HG03039 (cell line): ENCODE data around the gene PDLIM7.

Source experiments
- ATAC-seq: cut with Tn5 transposase; IDR thresholded peaks from one replicate; pipeline ENCODE4 v1.9.1; 2021; ENCODE audit warnings: mild to moderate bottlenecking, moderate library complexity; ENCODE audit not compliant: unreplicated experiment

The PDLIM7 gene

DNA sequence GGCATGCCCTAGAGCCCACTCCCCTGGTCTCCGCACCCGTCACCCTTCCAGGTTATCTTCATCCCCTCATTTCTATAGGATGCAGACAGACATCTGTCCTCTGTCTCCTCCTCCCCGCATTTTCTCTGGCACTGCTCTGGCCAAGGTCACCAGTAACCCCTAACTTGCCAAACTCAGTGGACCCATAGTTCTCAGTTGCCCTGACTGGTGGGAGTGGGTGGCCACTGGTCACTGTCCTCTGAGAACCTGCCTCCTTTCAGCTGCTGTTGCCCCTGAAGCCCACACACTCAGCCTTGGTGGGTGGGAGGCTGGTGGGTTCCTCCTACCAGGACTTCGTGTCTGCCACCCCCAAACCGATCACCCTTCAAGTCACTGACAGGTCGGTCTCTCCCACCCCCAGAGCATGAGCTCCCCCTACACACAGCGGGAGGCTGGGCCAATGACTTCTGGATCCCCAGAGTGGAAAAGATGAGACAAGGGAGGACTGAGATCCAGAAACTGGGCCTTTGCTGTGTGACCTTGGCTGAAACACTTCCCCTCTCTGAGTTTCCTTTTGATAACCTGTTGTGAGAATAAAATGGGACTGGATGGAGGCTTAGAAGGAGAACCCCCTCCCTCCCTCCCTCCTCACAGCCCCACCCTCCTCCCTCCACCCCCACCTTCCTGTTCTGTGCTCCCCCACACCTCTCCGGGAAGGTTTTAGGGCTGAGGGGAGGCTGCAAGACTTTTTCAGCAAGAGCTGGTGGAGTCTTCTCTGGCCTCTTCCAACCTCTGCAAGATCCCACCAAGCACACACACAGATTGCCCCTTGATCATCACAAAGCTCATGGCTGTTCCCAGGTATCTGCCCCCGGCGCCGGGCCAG, 21.6 kb downstream of the PDLIM7 start:
- no peak for ATAC-seq

GRCh38 chr5:177474846-177475562, 22.4 kb downstream of the PDLIM7 start:
- ATAC-seq, result no peak

DNA sequence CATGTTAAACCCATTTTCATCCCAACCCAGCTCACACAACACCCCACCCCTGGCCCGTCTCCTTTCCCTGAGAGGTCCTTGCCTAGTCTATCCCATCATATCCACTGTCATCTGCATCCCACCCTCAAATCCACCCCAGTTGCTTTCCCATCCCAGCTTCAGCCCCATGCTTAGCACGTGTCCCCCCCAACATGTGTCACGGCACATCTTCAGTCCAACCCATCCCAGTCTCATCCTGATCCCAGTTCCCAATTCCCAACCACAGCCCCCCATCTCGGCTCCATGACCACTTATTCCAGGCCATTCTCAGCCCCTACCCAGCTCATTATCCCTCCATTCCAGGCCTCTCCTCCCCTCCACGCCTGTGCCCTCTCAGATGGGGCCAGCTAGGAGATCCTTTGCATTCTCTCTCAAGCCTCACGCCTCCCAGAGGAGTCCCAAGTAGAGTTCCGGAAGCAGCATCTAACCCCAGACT, 23.4 kb downstream of the PDLIM7 start:
- ATAC-seq, result no peak

- no peak for ATAC-seq
Measured at GRCh38 chr5:177473443-177474001, 23.9 kb downstream of the PDLIM7 start, which contains the start of gene DBN1. Gene DBN1, minus strand, starts transcription at chr5:177473634. Its CDS starts 113 bp downstream, at chr5:177473521.

DNA sequence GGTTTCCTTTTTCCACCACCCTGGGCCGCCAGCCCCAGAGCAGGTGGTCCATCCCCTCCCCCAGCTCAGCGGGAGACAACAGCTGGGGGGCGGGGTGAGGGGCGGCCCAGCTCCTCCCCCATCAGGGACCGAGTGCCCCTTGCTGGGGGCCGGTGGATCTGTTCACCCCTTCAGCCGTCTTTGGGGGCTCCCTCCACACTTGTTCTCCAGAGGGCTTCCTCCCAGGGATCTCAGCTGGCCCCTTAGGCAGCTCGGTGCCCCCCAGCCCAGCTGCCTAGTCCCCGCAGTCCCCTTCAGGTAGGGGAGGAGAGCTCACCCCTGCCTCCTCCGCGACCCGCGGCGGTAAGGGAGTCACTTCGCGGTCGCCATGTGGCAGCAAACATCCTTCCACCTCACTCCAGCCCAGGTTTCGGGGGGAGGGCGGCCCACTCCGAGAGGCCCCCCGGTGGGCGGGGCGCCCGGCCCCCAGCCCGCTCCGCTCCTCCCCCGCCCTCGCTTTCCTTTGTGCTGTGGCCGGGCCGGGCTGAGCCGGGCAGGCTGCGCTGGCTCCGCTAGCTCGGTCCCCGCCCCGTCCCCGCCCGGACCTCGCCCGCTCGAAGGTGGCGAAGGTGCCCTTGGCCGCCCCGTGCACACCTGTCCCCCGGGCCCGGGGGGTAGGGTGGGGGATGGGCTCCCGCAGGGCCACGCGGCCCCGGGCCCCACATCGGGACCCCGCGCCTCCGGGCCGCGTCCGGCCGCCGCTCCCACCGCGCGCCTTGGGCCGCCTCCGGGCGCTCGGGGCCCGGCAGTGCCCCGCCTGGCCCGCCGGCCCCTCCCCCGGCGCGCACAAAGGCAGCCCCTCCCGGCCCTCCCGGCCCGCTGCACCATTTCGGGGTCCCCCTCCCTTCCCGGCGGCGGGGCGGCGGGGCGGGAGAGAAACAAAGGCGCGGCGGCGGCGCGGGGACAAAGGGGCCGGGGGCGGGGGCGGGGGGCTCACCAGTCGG, 24.7 kb downstream of the PDLIM7 start:
- ATAC-seq, result no peak

- ATAC-seq, result no peak
Measured at GRCh38 chr5:177471610-177472356, 25.6 kb downstream of the PDLIM7 start.

- no peak for ATAC-seq
Measured at GRCh38 chr5:177470759-177471536, 26.5 kb downstream of the PDLIM7 start.

GRCh38 chr5:177469750-177470525, 27.5 kb downstream of the PDLIM7 start:
- ATAC-seq, result no peak

- no peak for ATAC-seq
Measured at GRCh38 chr5:177468685-177469628, 28.4 kb downstream of the PDLIM7 start.

DNA sequence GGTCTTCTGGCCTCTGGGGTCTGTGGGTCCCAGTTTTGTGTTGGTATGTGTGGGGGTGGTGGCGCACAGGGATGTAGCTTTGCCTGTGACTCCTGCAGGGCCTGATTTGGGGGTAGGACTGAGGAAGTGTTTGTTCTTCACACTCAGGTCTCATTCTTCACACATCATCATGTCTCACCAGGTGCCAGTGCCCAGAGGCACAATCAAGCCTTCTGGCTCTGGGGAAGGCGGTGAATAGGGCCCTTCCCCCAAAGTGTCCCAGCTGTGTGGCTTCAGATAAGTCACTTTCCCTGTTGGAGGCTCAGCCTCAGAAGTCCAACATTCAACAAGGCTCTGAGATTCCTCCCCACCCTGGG, 29.1 kb downstream of the PDLIM7 start:
- ATAC-seq, result no peak

DNA sequence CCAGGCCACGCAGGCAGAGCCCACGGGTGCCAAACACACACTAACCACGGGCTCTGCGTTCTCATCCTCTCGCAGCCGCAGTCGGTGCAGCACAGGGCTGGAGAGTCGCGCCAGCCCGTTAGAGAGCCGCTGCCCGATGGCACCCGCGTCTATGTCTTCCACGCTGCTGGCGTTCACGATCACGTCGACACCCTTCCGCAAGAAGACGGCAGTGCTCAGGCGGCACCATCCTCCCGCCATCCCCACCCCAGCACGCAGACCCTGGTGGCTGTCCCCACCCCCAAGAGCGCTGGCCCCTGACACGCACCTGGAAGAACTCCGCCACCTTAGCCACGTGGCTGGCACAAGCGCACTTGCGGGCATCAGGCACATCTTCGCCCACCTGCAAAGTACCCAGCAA, 30.0 kb downstream of the PDLIM7 start:
- ATAC-seq, result no peak

DNA sequence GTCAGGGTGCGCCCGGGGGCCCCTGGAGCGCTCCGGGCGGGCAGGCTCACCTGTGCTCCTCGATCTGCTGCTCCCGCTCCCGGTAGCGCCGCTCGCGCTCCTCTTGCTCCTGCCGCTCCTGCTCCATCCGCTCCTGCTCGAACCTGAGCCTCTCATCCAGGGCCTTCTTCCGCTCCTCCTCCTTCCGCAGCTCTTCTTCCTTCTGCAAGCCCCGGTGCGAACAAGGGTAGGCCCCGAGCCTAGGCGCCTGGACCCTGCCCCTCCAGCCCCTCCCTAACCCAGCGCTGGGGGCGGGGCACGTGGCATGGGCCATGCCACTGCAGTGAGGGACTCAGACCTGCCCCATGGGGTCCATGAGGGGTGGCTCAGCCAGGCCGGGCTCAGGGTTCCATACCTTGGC, 30.5 kb downstream of the PDLIM7 start:
- ATAC-seq, result no peak

GRCh38 chr5:177465044-177465443, 32.4 kb downstream of the PDLIM7 start:
- ATAC-seq, result no peak

DNA sequence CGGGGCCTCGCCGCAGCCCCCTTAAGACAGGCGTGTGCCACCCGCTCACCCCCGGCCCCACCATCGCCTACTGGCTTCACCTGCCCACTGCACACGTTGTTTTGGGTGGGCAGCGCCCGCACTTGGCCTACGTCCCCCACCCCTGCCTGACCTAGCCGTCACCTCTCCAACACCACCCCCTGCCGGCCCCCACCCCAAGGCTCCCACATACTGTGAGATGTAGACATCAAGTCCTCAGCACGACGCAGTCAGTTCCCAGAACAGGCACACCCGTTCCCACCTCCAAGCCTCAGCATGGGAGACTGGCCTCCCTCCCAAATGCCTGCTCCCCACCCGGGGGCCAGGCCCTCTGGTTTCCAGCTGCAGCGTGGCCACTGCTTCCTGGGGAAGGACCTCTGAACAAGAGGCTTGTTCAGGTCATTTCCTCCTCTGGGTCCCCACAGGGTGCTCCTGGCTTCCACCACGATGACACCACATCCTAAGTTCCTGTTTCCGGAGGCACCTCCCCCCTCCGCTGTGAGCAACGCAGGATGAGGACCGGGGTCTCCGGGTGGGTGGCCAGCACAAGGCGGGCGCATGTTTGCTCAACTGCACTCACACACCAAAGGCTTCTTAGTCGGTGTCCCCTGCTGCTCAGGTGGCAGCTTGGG, 35.3 kb downstream of the PDLIM7 start:
- no peak for ATAC-seq

- no peak for ATAC-seq
Measured at GRCh38 chr5:177459819-177460628, 37.4 kb downstream of the PDLIM7 start.

- ATAC-seq, result no peak
Measured at GRCh38 chr5:177459357-177459756, 38.0 kb downstream of the PDLIM7 start.
